CD4-positive, alpha-beta T cell treated with Interleukin-15 for 4 hours (primary cell): ENCODE data around the gene KCNMB2.

Source experiments
- DNase-seq: peaks from one replicate; pipeline ENCODE4 v3.0.0-alpha.2; 2020; ENCODE audit warnings: low spot score

Gene KCNMB2

GRCh38 chr3:178568911-178569310 lies 32.7 kb downstream of the KCNMB2 start:
- DNase-seq = no peak

- DNase-seq = no peak
These were observed 33.6 kb downstream of the KCNMB2 start for GRCh38 chr3:178569826-178570225.

DNA sequence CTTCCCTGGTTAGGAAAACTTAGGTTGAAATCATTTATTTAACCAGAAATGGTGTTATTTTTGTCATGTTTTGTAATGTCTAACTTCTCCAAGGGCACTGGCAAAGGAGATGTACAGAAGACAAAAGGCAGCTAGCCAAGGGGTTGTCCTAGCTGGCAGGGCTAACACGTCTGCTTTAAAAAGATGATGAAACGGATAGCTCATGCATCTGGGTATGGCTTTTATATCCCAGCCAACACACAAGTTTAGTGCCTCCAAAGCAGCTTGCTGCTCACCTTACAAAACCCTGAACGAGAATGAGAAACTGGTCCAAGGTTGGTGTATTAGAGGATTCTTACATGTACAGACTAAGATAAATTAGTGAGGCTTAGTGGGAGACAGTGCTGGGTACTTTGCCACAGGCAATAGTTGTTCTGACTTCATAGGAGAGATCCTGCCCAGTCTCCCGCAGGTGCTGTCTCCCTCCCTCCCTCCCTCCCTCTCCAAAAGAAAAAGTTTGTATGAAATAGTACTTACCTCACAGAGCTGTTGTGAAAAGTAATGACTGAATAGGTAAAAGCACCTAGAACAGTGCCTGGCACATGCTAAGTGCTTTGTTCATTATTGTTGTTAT lies 47.8 kb downstream of the KCNMB2 start:
- DNase-seq = no peak

GRCh38 chr3:178584722-178585380 lies 48.6 kb downstream of the KCNMB2 start:
- DNase-seq = no peak

GRCh38 chr3:178585454-178585853 lies 49.2 kb downstream of the KCNMB2 start:
- no peak for DNase-seq

- DNase-seq = no peak
These were observed 49.8 kb downstream of the KCNMB2 start for GRCh38 chr3:178586076-178586475.

- DNase-seq = no peak
These were observed 52.4 kb downstream of the KCNMB2 start for GRCh38 chr3:178588628-178589027.

GRCh38 chr3:178593786-178594185 lies 57.5 kb downstream of the KCNMB2 start:
- no peak for DNase-seq

GRCh38 chr3:178597371-178597770 lies 61.1 kb downstream of the KCNMB2 start:
- DNase-seq = no peak

- DNase-seq = no peak
These were observed 66.6 kb downstream of the KCNMB2 start for GRCh38 chr3:178602856-178603255.

DNA sequence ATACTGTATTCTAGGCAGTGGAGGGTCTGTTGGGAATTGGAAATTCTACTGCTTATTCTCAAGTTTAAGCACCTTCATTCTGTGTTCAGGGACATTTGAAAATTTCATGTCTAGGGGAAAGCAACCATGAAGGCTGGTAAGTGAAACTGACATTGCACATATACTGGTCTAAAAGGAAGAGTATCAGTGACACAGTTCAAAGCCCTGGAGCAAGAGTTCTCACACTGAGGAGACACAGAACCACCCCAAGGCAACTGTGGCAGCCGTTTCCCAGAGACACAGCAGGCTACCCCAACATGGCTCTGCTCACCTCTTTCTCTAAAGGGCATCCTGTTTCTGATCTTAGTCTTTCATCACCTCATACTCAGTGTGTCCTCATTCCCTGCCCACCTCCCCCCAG lies 67.5 kb downstream of the KCNMB2 start:
- DNase-seq = no peak

DNA sequence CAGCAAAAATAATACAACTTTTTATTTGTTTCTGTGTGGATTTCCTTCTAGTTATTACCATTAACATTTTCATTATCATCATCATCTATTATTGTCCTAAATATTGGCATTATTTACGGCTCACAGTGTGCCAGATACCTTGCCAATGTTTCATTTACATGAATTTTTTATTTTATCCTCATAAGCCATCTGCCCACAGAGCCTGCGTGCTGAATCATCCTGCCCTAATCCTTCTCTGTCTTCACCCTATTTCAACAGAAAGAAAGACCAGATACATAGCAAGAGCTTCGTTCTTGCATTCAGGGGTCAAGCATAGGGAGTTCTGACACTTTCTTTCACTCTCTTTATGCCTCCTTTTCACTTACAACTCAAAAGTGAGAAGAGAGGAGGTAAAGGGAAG lies 82.0 kb downstream of the KCNMB2 start:
- DNase-seq = no peak

- no peak for DNase-seq
These were observed 82.7 kb downstream of the KCNMB2 start for GRCh38 chr3:178618896-178619295.

- DNase-seq = no peak
These were observed 87.5 kb downstream of the KCNMB2 start for GRCh38 chr3:178623666-178624255.

GRCh38 chr3:178624276-178624675 lies 88.0 kb downstream of the KCNMB2 start:
- no peak for DNase-seq

DNA sequence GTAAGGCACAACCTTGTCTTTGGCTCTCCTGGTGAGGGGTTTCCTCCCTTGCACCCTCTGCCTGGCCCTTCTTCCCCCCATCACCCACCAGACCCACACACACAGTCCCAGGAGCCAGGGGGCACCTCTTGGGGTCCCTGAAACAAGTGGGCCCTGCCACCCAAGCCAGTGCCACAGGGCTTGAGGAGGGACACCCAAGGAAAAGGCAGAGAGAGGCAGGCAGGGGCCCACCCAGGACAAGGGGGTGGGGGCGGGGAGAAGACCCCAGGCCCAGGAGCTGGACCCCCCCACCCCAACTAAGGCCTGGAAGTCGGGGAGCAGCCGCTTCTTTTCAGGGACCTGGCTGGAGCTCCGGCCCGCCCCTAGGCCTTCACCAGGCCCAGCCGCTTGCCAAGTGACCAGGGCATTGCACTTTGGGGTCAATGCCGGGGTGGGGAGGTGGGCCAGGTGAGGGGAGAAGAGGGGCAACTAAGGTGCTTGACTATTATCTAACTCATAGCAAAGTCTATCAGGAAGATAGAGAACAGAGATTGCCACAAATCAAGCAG lies 88.9 kb downstream of the KCNMB2 start:
- no peak for DNase-seq

DNA sequence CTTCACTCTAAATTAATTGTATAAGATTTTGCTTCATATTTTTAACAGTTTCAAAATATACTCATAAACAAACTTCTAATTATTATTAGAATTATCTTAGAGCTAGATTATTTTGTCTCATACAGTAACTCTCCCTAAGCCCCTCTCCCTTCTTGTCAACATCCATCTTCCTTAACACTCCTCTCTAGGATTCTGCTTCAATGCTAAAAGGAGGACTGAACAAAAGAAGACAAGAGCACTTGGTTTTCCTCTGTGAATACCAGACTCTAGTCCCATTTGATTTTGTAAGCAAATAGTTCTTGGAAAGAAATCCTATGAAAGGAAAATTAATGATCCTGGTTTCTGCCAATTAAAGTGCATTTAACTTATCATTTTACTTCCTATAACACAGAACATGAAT lies 91.8 kb downstream of the KCNMB2 start:
- DNase-seq = no peak

DNA sequence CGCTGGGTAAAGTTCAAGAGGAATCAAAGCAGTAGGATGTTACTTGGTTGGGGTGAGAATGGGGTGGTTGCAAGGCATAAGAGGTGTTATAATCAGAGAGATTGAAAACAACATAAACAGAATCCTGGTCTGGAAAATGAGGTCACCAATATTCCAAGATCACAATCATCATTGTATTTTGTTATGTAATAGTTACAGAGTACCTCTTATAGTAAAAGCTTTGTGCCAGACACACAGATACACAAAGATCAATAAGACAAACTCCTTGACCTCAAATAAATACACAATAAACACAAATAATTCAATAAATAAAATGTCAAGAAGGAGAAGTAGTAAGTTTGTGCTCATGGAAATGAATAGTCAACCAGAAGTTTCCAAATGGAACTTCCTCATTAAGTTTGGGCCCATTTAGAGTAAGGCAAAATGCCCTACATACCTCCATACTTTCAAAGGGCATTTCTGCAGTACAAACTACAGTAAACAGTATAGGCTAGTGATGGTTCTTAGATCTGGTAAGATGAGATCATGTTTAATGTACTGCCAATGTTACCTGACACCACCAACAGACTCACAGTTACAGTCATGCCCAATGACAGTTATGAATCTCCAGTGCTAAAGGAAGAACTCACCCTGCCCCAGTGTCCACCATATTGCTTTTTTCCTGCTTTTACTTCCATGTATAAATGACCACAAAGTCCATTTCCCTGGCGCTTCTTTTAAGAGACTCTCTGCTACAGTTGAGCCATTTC lies 93.4 kb downstream of the KCNMB2 start:
- no peak for DNase-seq

GRCh38 chr3:178631950-178632349 lies 95.7 kb downstream of the KCNMB2 start:
- DNase-seq = no peak

DNA sequence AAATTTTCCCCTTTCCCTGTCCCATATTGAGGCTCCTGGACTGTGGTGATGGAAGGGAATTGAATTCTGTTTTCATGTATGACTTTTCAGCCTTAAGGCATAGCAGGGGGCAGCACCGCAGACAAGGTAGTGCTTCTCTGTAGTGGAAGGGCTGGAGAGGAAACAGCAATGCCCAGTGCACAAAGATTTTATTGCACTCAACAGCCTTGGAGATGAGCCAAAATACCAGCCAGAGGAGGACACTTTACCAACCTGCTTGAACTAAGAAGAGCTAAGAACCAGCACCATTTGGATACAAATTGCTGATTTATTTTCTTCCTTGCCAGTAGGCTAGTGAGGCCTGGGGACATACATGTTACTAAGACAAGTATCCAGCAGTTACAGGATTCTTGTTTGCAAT lies 98.7 kb downstream of the KCNMB2 start:
- DNase-seq = no peak

DNA sequence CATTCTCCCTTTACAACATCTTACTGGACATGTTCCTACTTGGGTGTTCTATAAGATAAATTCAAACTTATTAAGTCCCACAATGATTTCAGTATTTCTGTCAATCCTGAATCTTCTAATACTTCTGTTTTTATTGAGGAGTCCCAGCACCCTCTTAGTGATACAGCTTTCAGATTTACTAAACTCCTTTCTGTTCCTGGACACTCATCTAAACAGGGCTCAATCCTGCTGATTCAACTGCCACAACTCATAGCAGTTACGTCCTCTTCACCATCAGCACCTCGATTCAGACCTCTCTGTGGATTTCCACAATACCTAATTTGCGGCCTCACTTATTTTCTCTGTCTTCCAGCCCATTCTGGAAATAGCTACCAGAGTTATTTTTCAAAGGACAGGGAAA lies 101.6 kb downstream of the KCNMB2 start:
- DNase-seq = no peak

DNA sequence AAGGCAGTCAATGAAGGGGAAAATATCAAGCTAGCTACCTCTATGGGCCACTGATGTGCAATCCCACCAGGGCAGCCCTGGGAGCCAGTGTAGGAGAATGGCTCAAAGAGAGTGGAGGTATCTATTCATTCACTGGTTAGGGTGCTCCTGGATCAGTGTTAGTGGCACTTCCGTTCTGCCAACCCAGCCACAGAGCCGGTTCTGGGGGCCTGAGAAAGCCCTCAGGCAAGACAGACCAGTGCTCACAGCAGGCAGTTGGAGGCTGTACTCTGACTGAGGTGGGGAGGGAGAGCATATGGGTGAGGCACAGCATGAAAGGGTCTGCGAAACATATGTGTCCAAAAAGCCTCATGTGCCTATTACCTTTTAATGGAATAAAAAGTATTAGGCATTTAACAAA lies 109.3 kb downstream of the KCNMB2 start:
- no peak for DNase-seq
